Measurements from ENCODE around the gene EOGT. TPM values are rescaled to one million over a fixed set of nuclear protein-coding genes. Genes with fewer than 3 reads are reported as not detected.

Gene EOGT
- total RNA-seq, 1 donor from 2014 or later: 125 TPM

- peak; percentile 81 for DNase-seq (ENCODE audit: low read depth, low spot score)
Observed at GRCh38 chr3:69009559-69010410, 3.7 kb downstream of the EOGT start.

GRCh38 chr3:69008980-69009379, 4.5 kb downstream of the EOGT start:
- peak; percentile 89 for DNase-seq (ENCODE audit: low read depth, low spot score)

GRCh38 chr3:69005791-69006482, 7.5 kb downstream of the EOGT start:
- no peak for DNase-seq (ENCODE audit: low read depth, low spot score)

GRCh38 chr3:69005071-69005790, 8.3 kb downstream of the EOGT start:
- DNase-seq (ENCODE audit: low read depth, low spot score): no peak

- DNase-seq (ENCODE audit: low read depth, low spot score): no peak
Observed at GRCh38 chr3:69004138-69004537, 9.3 kb downstream of the EOGT start.

- DNase-seq (ENCODE audit: low read depth, low spot score): no peak
Observed at GRCh38 chr3:68999605-69000004, 13.9 kb downstream of the EOGT start.

GRCh38 chr3:68999158-68999557, 14.3 kb downstream of the EOGT start:
- no peak for DNase-seq (ENCODE audit: low read depth, low spot score)

- DNase-seq (ENCODE audit: low read depth, low spot score): no peak
Observed at GRCh38 chr3:68997887-68998286, 15.6 kb downstream of the EOGT start.

GRCh38 chr3:68996356-68996995, 17.0 kb downstream of the EOGT start:
- DNase-seq (ENCODE audit: low read depth, low spot score): no peak

GRCh38 chr3:68988740-68989139, 24.7 kb downstream of the EOGT start:
- no peak for DNase-seq (ENCODE audit: low read depth, low spot score)

GRCh38 chr3:68987322-68987721, 26.2 kb downstream of the EOGT start:
- DNase-seq (ENCODE audit: low read depth, low spot score): no peak

GRCh38 chr3:68986496-68987208, 26.8 kb downstream of the EOGT start:
- DNase-seq (ENCODE audit: low read depth, low spot score): no peak

- no peak for DNase-seq (ENCODE audit: low read depth, low spot score)
Observed at GRCh38 chr3:68985146-68985790, 28.2 kb downstream of the EOGT start.

- DNase-seq (ENCODE audit: low read depth, low spot score): no peak
Observed at GRCh38 chr3:68984011-68984530, 29.4 kb downstream of the EOGT start.

- DNase-seq (ENCODE audit: low read depth, low spot score): no peak
Observed at GRCh38 chr3:68977486-68978167, 35.9 kb downstream of the EOGT start.

- no peak for DNase-seq (ENCODE audit: low read depth, low spot score)
Observed at GRCh38 chr3:68974711-68975110, 38.8 kb downstream of the EOGT start.

- DNase-seq (ENCODE audit: low read depth, low spot score): no peak
Observed at GRCh38 chr3:68973639-68974038, 39.8 kb downstream of the EOGT start.

GRCh38 chr3:68972358-68972979, 41.0 kb downstream of the EOGT start:
- DNase-seq (ENCODE audit: low read depth, low spot score): peak; percentile 4

GRCh38 chr3:68964694-68965093, 48.8 kb downstream of the EOGT start:
- no peak for DNase-seq (ENCODE audit: low read depth, low spot score)
